ENCODE results near the gene MINDY2. TPM values are rescaled to one million over a fixed set of nuclear protein-coding genes. Genes with fewer than 3 reads are reported as not detected.
"Not testable (repeated sequence)": the region's sequence is repeated elsewhere in the genome, so short reads cannot be mapped to it uniquely, and the experiment has no call there.

The MINDY2 gene
- total RNA-seq, 1 donor from 2014 or later: 14.8 TPM

GRCh38 chr15:58749532-58750337, 21.4 kb upstream of the MINDY2 start, which contains the start of gene ADAM10:
Gene ADAM10, minus strand, starts transcription at chr15:58749707. Its CDS starts 173 bp downstream, at chr15:58749534.
- intact Hi-C loops (cut with micrococcal nuclease): loop anchor here (1.0 to 5.0 kb wide), 10 partner anchors 22 to 522 kb away; partner anchors contain the start of genes MINDY2 and SLTM

DNA sequence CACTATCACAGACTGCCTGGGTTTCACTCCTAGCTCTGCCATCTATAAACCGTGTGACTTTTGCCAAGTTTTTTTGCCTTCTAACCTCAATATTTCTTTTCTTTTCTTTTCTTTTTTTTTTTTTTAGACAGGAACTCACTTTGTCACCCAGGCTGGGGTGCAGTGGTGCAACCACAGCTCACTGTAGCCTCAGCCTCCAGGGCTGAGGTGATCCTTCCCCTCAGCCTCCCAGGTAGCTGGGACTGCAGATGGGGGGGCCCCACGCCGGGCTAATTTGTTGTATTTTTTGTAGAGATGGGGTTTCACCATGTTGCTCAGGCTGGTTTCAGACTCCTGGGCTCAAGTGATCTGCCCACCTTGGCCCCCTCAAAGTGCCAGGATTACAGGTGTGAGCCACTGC, 18.4 kb upstream of the MINDY2 start:
- intact Hi-C loops (cut with micrococcal nuclease): no loop called here

DNA sequence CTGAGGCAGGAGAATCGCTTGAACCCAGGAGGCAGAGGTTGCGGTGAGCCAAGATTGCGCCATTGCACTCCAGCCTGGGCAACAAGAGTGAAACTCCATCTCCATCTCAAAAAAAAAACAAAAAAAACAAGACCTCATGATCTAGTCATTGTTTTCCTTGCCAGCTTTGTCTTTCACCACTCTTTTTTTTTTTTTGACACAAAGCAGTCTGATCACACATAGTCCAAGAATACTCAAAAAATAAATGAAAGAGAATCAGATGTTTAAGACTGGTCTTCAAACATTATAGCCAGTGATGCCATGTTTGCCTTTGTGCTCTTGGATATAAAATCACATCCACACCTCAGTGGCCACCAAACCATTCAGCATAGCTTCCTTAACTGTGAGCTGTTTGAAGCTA, 15.8 kb upstream of the MINDY2 start:
- intact Hi-C loops (cut with micrococcal nuclease): no loop called here

- intact Hi-C loops (cut with micrococcal nuclease): no loop called here
These were observed 15.1 kb upstream of the MINDY2 start for GRCh38 chr15:58755956-58756355.

- intact Hi-C loops (cut with micrococcal nuclease): no loop called here
These were observed 13.0 kb upstream of the MINDY2 start for GRCh38 chr15:58758141-58758540.

GRCh38 chr15:58760385-58761009, 10.6 kb upstream of the MINDY2 start:
- intact Hi-C loops (cut with micrococcal nuclease): loop anchor here (1.0 kb wide), 3 partner anchors 10 to 533 kb away; no protein-coding TSS in a partner anchor

GRCh38 chr15:58761010-58761388, 10.1 kb upstream of the MINDY2 start:
- intact Hi-C loops (cut with micrococcal nuclease): loop anchor here (1.0 kb wide), 3 partner anchors 9 to 534 kb away; no protein-coding TSS in a partner anchor

- intact Hi-C loops (cut with micrococcal nuclease): no loop called here
These were observed 8.8 kb upstream of the MINDY2 start for GRCh38 chr15:58762285-58762684.

DNA sequence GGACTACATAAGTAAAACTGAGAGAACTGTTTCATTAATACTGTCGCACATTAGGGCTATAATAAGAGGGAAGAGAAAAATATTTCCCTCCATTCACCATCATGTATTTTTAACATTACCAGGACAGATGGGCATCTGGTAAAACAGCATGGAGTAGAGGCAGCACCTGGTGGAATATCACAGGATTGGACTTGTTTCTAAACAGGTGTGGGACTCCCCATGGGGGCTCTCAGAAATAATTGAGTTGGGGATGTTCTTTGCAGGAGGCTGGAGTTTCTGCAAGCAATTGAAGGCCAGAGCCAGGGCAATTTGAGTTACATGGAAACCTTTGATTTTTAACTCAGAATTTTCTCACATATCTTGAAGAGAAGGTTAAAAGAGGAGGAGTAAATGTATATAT, 8.4 kb upstream of the MINDY2 start:
- intact Hi-C loops (cut with micrococcal nuclease): no loop called here

GRCh38 chr15:58764468-58764867, 6.6 kb upstream of the MINDY2 start:
- intact Hi-C loops (cut with micrococcal nuclease): no loop called here

DNA sequence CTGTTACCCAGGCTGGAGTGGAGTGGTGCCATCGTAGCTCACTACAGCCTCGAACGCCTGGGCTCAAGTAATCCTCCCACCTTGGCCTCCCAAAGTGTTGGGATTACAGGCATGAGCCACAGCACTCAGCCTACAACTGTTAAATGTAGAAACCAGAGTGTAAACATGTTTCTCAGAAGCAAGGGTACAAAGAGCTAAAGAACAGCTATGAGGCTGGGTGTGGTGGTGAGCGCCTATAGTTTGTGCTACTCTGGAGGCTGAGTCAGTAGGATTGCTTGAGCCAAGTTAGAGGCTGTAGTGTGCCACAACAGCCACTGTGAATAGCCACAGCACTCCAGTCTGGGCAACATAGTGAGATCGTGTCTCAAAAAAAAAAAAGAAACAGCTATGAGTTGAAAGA, 4.8 kb upstream of the MINDY2 start:
- intact Hi-C loops (cut with micrococcal nuclease): no loop called here

GRCh38 chr15:58768601-58769004, 2.5 kb upstream of the MINDY2 start:
- intact Hi-C loops (cut with micrococcal nuclease): not testable (repeated sequence)

DNA sequence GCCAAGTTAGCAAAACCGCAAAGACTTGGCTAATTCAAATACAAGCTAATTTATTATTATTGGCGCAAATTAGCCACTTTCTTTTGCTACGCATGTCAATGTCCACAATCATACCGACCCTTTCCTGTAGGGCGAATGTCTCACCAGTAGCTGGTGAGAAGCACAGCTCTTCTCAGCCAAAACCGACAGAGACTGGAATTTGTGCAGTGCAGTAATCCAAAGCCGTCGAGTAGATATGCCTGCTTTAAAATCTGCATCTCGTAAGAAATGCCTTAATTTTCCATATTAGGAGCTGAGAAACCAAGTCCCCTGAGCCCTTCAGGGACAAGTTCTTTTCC, 614 bp upstream of the MINDY2 start:
- intact Hi-C loops (cut with micrococcal nuclease): loop anchor here (1.0 to 5.0 kb wide), 11 partner anchors 9 to 918 kb away; partner anchors contain the start of genes BNIP2, CCNB2 and GTF2A2

DNA sequence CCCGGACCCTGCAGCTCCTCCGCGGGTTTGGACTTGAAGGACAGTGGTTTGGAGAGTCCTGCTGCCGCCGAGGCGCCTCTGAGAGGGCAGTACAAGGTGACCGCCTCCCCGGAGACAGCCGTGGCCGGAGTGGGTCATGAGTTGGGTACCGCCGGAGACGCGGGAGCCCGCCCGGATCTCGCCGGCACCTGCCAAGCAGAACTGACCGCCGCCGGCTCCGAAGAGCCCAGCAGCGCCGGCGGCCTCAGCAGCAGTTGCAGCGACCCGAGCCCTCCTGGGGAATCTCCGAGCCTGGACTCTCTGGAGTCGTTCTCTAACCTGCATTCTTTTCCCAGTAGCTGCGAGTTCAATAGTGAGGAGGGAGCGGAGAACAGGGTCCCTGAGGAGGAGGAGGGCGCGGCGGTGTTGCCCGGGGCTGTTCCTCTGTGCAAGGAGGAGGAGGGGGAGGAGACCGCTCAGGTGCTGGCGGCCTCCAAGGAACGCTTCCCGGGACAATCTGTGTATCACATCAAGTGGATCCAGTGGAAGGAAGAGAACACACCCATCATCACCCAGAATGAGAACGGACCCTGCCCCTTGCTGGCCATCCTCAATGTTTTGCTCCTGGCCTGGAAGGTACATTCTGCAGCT, 634 bp downstream of the MINDY2 start:
- intact Hi-C loops (cut with micrococcal nuclease): loop anchor here (1.0 to 5.0 kb wide), 15 partner anchors 21 to 1065 kb away; partner anchors contain the start of genes BNIP2, CCNB2, GTF2A2 and POLR2M

- intact Hi-C loops (cut with micrococcal nuclease): loop anchor here (5.0 kb wide), 2 partner anchors 754 to 884 kb away; partner anchors contain the start of gene GTF2A2
These were observed 1.9 kb downstream of the MINDY2 start for GRCh38 chr15:58773024-58773423.

DNA sequence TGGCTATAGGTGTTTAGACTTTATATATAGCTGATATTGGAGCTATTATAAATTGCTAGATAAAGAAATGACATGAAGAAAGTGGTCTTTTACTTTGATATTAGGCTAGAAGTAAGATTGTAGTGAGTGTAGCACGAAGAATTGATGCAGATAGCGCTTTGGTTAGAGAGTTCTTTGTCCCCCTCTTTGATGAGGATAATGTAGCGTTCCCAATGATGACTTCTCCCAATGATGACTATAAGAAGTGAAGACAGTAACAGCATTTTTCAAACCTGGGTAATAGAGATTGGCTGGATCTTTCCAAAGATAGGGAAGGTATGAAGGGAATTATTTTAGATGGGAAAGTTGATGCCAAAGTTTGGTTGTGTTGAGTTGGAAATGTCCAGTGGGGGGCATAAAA, 4.3 kb downstream of the MINDY2 start:
- intact Hi-C loops (cut with micrococcal nuclease): no loop called here

DNA sequence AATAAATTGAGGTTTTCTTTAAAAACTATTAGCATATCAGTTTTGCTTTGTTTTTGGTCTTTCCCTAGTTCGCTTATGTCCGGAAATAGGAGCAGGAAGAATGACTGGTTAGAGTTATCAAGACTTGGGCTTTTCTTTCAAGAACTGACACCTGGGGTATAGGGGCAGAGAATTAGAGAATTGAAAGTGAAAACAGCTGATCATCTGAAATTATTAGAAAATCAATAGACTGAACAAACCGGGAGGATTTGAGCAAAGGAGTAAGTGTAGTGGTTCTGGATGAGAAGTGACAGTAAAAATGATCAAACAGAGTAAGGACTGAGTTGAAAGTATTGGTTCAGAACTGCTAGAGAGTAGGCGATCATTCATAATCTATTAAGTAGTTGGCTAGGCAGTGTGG, 6.0 kb downstream of the MINDY2 start:
- intact Hi-C loops (cut with micrococcal nuclease): no loop called here

- intact Hi-C loops (cut with micrococcal nuclease): no loop called here
These were observed 8.5 kb downstream of the MINDY2 start for GRCh38 chr15:58779554-58779953.

- intact Hi-C loops (cut with micrococcal nuclease): no loop called here
These were observed 14.3 kb downstream of the MINDY2 start for GRCh38 chr15:58785355-58785754.

DNA sequence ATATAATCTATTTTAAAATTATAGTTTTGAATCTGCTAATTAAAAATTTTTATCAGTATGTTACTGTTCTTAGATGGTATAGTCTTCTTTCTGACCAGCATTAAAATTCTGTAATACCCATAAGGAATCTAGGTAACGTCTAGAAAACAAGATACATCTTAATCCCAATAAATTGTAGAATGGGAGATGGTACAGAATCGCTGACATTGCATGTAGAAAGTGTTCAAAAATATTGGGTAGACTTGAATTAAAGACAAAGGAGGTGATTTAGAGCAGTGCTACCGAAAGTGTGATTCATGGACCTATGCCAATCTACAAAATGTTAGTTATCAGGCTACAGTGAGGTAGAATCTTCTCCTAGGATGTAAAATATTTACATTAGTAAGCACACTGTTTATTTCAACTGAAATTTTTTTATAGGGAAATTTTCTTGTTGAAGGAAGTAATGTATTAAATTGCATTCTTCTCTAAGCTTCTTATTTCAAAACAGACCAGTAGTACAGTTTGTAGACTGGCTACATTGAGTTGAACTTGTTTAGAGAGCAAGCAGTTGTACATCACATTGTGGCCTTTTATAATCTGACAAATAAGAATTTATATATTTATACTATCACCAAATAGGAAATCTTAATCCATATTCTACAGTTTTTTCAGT, 17.1 kb downstream of the MINDY2 start:
- intact Hi-C loops (cut with micrococcal nuclease): no loop called here

GRCh38 chr15:58793862-58794261, 22.8 kb downstream of the MINDY2 start:
- intact Hi-C loops (cut with micrococcal nuclease): no loop called here
